ENCODE data around the gene LAMTOR2. TPM values are rescaled to one million over a fixed set of nuclear protein-coding genes. Genes with fewer than 3 reads are reported as not detected.

LAMTOR2 gene
- total and polyA plus RNA-seq, 9 of the 15 experiments (the other 6 are each of a cell fraction or from before 2014, with no cell fraction given), result 39.0 to 161 (median 74.6) TPM

DNA sequence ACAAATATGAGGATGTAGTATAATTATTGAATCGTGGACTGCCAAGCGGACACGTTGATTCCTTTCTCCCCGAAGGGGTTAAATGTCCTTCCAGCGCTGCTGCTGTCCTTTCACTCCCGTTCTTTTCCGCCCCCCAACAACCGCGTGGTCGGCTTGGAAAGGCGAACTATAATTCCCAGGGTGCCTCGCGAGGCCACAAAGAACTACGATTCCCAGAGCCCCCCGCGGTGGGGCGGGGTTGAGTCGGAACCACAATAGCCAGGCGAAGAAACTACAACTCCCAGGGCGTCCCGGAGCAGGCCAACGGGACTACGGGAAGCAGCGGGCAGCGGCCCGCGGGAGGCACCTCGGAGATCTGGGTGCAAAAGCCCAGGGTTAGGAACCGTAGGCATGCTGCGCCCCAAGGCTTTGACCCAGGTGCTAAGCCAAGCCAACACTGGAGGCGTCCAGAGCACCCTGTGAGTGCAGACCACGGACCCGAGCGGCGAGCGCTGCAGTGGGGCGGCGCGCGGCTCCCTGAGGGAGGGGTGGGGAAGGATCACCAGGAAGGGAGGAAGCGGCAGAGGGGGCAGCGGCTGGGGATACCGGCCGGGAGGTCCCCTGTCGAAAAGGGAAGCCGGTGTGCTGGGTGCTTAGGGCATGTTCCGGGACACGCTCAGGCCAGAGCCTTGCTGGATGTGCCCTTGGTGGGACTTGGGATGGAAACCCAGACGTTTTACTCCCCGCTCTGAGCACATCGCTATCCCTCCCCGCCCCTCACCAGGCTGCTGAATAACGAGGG is at the start of gene LAMTOR2 (continued):
- TF ChIP-seq, protein P1, sequence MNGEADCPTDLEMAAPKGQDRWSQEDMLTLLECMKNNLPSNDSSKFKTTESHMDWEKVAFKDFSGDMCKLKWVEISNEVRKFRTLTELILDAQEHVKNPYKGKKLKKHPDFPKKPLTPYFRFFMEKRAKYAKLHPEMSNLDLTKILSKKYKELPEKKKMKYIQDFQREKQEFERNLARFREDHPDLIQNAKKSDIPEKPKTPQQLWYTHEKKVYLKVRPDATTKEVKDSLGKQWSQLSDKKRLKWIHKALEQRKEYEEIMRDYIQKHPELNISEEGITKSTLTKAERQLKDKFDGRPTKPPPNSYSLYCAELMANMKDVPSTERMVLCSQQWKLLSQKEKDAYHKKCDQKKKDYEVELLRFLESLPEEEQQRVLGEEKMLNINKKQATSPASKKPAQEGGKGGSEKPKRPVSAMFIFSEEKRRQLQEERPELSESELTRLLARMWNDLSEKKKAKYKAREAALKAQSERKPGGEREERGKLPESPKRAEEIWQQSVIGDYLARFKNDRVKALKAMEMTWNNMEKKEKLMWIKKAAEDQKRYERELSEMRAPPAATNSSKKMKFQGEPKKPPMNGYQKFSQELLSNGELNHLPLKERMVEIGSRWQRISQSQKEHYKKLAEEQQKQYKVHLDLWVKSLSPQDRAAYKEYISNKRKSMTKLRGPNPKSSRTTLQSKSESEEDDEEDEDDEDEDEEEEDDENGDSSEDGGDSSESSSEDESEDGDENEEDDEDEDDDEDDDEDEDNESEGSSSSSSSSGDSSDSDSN (IDR thresholded peaks at IDR 0.05; ENCODE audit: borderline replicate concordance in 1 of 2, low read depth in 2 of 2, low read length in 2 of 2), result no peak
- TF ChIP-seq, protein P2, sequence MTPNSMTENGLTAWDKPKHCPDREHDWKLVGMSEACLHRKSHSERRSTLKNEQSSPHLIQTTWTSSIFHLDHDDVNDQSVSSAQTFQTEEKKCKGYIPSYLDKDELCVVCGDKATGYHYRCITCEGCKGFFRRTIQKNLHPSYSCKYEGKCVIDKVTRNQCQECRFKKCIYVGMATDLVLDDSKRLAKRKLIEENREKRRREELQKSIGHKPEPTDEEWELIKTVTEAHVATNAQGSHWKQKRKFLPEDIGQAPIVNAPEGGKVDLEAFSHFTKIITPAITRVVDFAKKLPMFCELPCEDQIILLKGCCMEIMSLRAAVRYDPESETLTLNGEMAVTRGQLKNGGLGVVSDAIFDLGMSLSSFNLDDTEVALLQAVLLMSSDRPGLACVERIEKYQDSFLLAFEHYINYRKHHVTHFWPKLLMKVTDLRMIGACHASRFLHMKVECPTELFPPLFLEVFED (CRISPR knock-in tag; conservative IDR thresholded peaks at IDR 0.05), result no peak
- TF ChIP-seq SNIP1 (IDR thresholded peaks at IDR 0.05; ENCODE audit: low read depth) (no peak), MYBL2 (IDR thresholded peaks at IDR 0.05; ENCODE audit: low read depth) (no peak), MYBL2 (CRISPR knock-in tag; IDR thresholded peaks at IDR 0.05; ENCODE audit: borderline replicate concordance) (no peak), ZNF75A (CRISPR knock-in tag; IDR thresholded peaks at IDR 0.05) (no peak), ARHGAP35 (IDR thresholded peaks at IDR 0.05; ENCODE audit: partially characterized antibody) (no peak), SUPT5H (IDR thresholded peaks at IDR 0.05) (peak; percentile 81), ZBTB8A (IDR thresholded peaks at IDR 0.05; ENCODE audit: partially characterized antibody) (peak; percentile 70)
- TF ChIP-seq, protein P3, sequence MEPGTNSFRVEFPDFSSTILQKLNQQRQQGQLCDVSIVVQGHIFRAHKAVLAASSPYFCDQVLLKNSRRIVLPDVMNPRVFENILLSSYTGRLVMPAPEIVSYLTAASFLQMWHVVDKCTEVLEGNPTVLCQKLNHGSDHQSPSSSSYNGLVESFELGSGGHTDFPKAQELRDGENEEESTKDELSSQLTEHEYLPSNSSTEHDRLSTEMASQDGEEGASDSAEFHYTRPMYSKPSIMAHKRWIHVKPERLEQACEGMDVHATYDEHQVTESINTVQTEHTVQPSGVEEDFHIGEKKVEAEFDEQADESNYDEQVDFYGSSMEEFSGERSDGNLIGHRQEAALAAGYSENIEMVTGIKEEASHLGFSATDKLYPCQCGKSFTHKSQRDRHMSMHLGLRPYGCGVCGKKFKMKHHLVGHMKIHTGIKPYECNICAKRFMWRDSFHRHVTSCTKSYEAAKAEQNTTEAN (CRISPR knock-in tag; IDR thresholded peaks at IDR 0.05), result no peak
- TF ChIP-seq, protein P4, sequence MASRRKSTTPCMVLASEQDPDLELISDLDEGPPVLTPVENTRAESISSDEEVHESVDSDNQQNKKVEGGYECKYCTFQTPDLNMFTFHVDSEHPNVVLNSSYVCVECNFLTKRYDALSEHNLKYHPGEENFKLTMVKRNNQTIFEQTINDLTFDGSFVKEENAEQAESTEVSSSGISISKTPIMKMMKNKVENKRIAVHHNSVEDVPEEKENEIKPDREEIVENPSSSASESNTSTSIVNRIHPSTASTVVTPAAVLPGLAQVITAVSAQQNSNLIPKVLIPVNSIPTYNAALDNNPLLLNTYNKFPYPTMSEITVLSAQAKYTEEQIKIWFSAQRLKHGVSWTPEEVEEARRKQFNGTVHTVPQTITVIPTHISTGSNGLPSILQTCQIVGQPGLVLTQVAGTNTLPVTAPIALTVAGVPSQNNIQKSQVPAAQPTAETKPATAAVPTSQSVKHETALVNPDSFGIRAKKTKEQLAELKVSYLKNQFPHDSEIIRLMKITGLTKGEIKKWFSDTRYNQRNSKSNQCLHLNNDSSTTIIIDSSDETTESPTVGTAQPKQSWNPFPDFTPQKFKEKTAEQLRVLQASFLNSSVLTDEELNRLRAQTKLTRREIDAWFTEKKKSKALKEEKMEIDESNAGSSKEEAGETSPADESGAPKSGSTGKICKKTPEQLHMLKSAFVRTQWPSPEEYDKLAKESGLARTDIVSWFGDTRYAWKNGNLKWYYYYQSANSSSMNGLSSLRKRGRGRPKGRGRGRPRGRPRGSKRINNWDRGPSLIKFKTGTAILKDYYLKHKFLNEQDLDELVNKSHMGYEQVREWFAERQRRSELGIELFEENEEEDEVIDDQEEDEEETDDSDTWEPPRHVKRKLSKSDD (conservative IDR thresholded peaks at IDR 0.05; ENCODE audit: low read length), result no peak
- TF ChIP-seq, protein P5, sequence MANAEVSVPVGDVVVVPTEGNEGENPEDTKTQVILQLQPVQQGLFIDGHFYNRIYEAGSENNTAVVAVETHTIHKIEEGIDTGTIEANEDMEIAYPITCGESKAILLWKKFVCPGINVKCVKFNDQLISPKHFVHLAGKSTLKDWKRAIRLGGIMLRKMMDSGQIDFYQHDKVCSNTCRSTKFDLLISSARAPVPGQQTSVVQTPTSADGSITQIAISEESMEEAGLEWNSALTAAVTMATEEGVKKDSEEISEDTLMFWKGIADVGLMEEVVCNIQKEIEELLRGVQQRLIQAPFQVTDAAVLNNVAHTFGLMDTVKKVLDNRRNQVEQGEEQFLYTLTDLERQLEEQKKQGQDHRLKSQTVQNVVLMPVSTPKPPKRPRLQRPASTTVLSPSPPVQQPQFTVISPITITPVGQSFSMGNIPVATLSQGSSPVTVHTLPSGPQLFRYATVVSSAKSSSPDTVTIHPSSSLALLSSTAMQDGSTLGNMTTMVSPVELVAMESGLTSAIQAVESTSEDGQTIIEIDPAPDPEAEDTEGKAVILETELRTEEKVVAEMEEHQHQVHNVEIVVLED (CRISPR knock-in tag; IDR thresholded peaks at IDR 0.05), result peak; percentile 49; the same call in 1 of the 2 replicates
- TF ChIP-seq, protein P6, sequence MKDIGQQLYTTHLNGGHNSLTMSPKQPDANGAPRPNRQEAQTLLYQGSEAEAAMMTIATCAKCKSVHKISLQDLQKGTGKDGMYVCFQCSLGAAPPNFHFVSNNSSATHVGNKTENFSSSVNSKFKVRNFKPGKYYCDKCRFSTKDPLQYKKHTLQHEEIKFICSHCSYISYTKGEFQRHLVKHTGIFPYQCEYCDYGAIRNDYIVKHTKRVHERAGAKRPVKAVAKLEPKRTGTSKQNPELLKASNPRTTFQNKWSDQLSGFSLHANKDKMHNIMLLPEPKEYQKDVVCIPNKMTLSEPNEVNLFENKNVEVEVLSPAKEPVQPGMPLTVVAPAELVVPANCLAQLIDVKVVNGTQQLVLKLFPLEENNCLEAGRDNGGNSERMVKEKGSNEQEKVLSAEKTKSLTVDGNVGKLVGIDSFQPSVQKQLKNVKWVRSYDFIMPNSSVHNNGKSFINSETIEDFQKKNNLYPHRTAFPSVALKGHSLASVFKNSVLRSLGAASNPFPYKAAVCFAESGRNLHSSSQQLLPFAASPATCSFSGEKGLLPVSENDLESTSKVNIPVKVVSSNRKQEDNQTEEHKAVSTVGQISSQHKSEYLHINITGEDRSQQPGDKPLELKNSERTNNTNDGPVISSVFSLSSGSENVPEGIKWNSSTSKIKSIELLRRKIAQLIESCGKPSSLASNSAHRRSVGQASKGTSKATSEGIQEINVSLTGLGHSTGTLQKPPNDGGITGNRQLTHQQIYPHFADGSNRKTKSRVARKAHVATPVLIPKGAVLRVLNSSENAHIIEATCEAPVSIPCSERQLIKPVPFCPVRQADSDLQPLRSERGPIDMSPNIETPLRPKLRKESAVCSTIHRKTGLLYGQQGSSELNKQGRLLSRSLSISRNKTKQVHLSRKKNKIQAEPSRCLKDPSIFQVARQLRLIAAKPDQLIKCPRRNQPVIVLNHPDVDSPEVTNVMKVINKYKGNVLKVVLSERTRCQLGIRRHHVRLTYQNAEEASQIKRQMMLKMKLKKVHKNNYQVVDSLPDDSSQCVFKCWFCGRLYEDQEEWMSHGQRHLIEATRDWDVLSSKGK (CRISPR knock-in tag; IDR thresholded peaks at IDR 0.05), result no peak
